Body of pancreas (tissue), 4 donors: ENCODE measurements around the gene ANKRD30B.
"Not testable (repeated sequence)": the region's sequence is repeated elsewhere in the genome, so short reads cannot be mapped to it uniquely, and the experiment has no call there.

ENCODE experiments used
- CTCF ChIP-seq, 7 experiments: fragments of 450-650 bp in 4 of 7; fragments of 200-600 bp in 3 of 7; sonication (generic) in 3 of 7; IDR thresholded peaks; one replicate each; pipeline ENCODE4 v1.5.1; 2016 to 2019; ENCODE audit warnings: antibody characterized with exemption in 7 of 7
- POLR2A ChIP-seq, 3 donors: fragments of 450-650 bp; IDR thresholded peaks; one replicate each; pipeline ENCODE4 v1.6.1; 2016; ENCODE audit warnings: antibody characterized with exemption in 3 of 3, mild to moderate bottlenecking in 2 of 3

DNA sequence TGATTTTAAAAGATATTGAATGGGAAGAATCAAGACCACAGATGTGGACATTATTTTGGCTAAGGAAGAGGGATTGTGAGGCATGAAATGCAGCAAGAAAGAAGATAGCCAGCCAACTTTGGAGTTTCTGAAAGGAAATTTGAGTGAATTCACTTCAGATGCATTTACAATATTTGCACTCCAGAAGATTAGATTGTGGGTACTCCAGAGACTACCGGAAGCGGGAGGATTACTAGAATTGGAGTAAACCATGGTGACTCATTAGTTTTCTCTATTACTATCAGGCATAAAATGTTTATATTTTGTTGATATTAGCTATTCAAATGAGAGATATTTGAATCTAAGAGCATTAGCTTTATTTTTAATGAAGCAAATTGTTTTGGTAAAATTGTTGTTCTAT, 93.6 kb downstream of the ANKRD30B start:
- TF ChIP-seq CTCF, POLR2A (IDR thresholded peaks at IDR 0.05): not testable (repeated sequence)
